H9 (cell line): ENCODE measurements around the gene DYRK3. TPM values are rescaled to one million over a fixed set of nuclear protein-coding genes. Genes with fewer than 3 reads are reported as not detected.

ENCODE experiments used
- DNase-seq: peaks from one replicate; pipeline ENCODE4 v3.0.0-alpha.2; 2017
- H2AFZ ChIP-seq: one replicate; pipeline ENCODE4 v1.6.1; 2013; ENCODE audit warnings: mild to moderate bottlenecking, low read length, control low read depth, moderate library complexity
- H2AK5ac ChIP-seq: 2 replicates; pipeline ENCODE4 v1.6.1; 2013; ENCODE audit warnings: low read length, control low read depth, mixed read lengths; ENCODE audit not compliant: insufficient read length
- H2BK120ac ChIP-seq: one replicate; pipeline ENCODE4 v1.6.1; 2013; ENCODE audit warnings: low read depth, mild to moderate bottlenecking, low read length, control low read depth, inconsistent platforms; ENCODE audit not compliant: poor library complexity, severe bottlenecking
- H2BK12ac ChIP-seq: 2 replicates; pipeline ENCODE4 v1.6.1; 2013; ENCODE audit warnings: low read length, control low read depth, mixed read lengths, low read depth; ENCODE audit not compliant: insufficient read length
- H2BK15ac ChIP-seq: 2 replicates; pipeline ENCODE4 v1.6.1; 2013; ENCODE audit warnings: low read depth, low read length, control low read depth
- H2BK20ac ChIP-seq: one replicate; pipeline ENCODE4 v1.6.1; 2013; ENCODE audit warnings: low read depth, mild to moderate bottlenecking, low read length, control low read depth, inconsistent platforms; ENCODE audit not compliant: poor library complexity, severe bottlenecking
- H2BK5ac ChIP-seq: 2 replicates; pipeline ENCODE4 v1.6.1; 2013; ENCODE audit warnings: low read length, control low read depth, mixed read lengths; ENCODE audit not compliant: insufficient read length
- H3K14ac ChIP-seq: 2 replicates; pipeline ENCODE4 v1.6.1; 2013; ENCODE audit warnings: low read length, control low read depth; ENCODE audit not compliant: insufficient read depth
- H3K18ac ChIP-seq: 2 replicates; pipeline ENCODE4 v1.6.1; 2013; ENCODE audit warnings: low read depth, mild to moderate bottlenecking, mixed read lengths, low read length, control low read depth; ENCODE audit not compliant: insufficient read length
- H3K23ac ChIP-seq: 2 replicates; pipeline ENCODE4 v1.6.1; 2013; ENCODE audit warnings: low read length, control low read depth, mixed read lengths, low read depth; ENCODE audit not compliant: insufficient read length
- H3K23me2 ChIP-seq: 2 replicates; pipeline ENCODE4 v1.6.1; 2013; ENCODE audit warnings: low read depth, mild to moderate bottlenecking, mixed read lengths, low read length, control low read depth; ENCODE audit not compliant: insufficient read length, poor library complexity, severe bottlenecking
- H3K27ac ChIP-seq: 2 replicates; pipeline ENCODE4 v1.5.1; 2013; ENCODE audit warnings: low read length, control low read depth, mixed read lengths, low read depth; ENCODE audit not compliant: insufficient read length
- H3K27me3 ChIP-seq: 2 replicates; pipeline ENCODE4 v1.6.1; 2013; ENCODE audit warnings: low read length, control low read depth, inconsistent platforms; ENCODE audit not compliant: insufficient read depth
- H3K4ac ChIP-seq: 2 replicates; pipeline ENCODE4 v1.6.1; 2013; ENCODE audit warnings: low read depth, mild to moderate bottlenecking, control low read depth, inconsistent platforms, low read length, moderate library complexity
- H3K4me1 ChIP-seq: 2 replicates; pipeline ENCODE4 v1.6.1; 2013; ENCODE audit warnings: low read length, control low read depth, inconsistent platforms; ENCODE audit not compliant: insufficient read depth
- H3K4me2 ChIP-seq: 2 replicates; pipeline ENCODE4 v1.6.1; 2013; ENCODE audit warnings: low read length, control low read depth, mixed read lengths; ENCODE audit not compliant: insufficient read length, insufficient read depth
- H3K56ac ChIP-seq: 2 replicates; pipeline ENCODE4 v1.6.1; 2013; ENCODE audit warnings: low read depth, mild to moderate bottlenecking, mixed read lengths, low read length, control low read depth; ENCODE audit not compliant: insufficient read length
- H3K79me1 ChIP-seq: 2 replicates; pipeline ENCODE4 v1.6.1; 2013; ENCODE audit warnings: low read depth, mild to moderate bottlenecking, moderate library complexity, low read length, control low read depth, inconsistent platforms; ENCODE audit not compliant: insufficient read depth, poor library complexity, severe bottlenecking
- H3K79me2 ChIP-seq: 2 replicates; pipeline ENCODE4 v1.6.1; 2013; ENCODE audit warnings: low read length, control low read depth, inconsistent platforms; ENCODE audit not compliant: insufficient read depth
- H3K9ac ChIP-seq: 2 replicates; pipeline ENCODE4 v1.6.1; 2013; ENCODE audit warnings: low read length, control low read depth, mixed read lengths; ENCODE audit not compliant: insufficient read length; ENCODE audit errors: extremely low read depth
- H3K9me3 ChIP-seq: one replicate; pipeline ENCODE4 v1.6.1; 2013; ENCODE audit warnings: low read depth, low read length, inconsistent platforms; ENCODE audit not compliant: control insufficient read depth
- H3T11ph ChIP-seq: one replicate; pipeline ENCODE4 v1.6.1; 2013; ENCODE audit warnings: mild to moderate bottlenecking, low read length, control low read depth, inconsistent platforms
- H4K20me1 ChIP-seq: one replicate; pipeline ENCODE4 v1.6.1; 2013; ENCODE audit not compliant: control insufficient read depth, insufficient read length, insufficient read depth
- H4K5ac ChIP-seq: 2 replicates; pipeline ENCODE4 v1.6.1; 2013; ENCODE audit warnings: low read depth, mild to moderate bottlenecking, mixed read lengths, low read length, control low read depth; ENCODE audit not compliant: insufficient read length
- H4K8ac ChIP-seq: replicated peaks from 2 replicates; pipeline ENCODE4 v1.6.1; 2013; ENCODE audit warnings: low read length, control low read depth, mixed read lengths, low read depth; ENCODE audit not compliant: insufficient read length
- H4K91ac ChIP-seq: 2 replicates; pipeline ENCODE4 v1.6.1; 2013; ENCODE audit warnings: low read depth, mild to moderate bottlenecking, moderate library complexity, mixed read lengths, low read length, control low read depth; ENCODE audit not compliant: insufficient read length
- H3K27ac Mint-ChIP-seq, 3 experiments: 2 replicates in 2 of 3; 3 replicates in 1 of 3; pipeline ENCODE4 v1.8.0; 2020 to 2021; ENCODE audit warnings: mixed read lengths in 3 of 3, mild to moderate bottlenecking in 1 of 3, moderate library complexity in 1 of 3
- H3K27me3 Mint-ChIP-seq: 2 replicates; pipeline ENCODE4 v1.8.0; 2021; ENCODE audit warnings: low read depth, mild to moderate bottlenecking, moderate library complexity, mixed read lengths
- H3K36me3 Mint-ChIP-seq, 3 experiments: 2 replicates in 2 of 3; 3 replicates in 1 of 3; pipeline ENCODE4 v1.8.0; 2020 to 2021; ENCODE audit warnings: low read depth in 3 of 3, mixed read lengths in 3 of 3; ENCODE audit not compliant: insufficient read depth in 1 of 3
- H3K4me1 Mint-ChIP-seq, 2 experiments: 2 replicates each; pipeline ENCODE4 v1.8.0; 2020; ENCODE audit warnings: mixed read lengths in 2 of 2
- H3K4me3 Mint-ChIP-seq, 2 experiments: 2 replicates in 1 of 2; 3 replicates in 1 of 2; pipeline ENCODE4 v1.8.0; 2020 to 2021; ENCODE audit warnings: mild to moderate bottlenecking in 2 of 2, mixed read lengths in 2 of 2, moderate library complexity in 1 of 2
- H3K9me3 Mint-ChIP-seq, 2 experiments: 2 replicates in 1 of 2; 3 replicates in 1 of 2; pipeline ENCODE4 v1.8.0; 2020; ENCODE audit warnings: mild to moderate bottlenecking in 2 of 2, mixed read lengths in 2 of 2, moderate library complexity in 1 of 2
- WGBS: extraction: QIAGEN DNeasy Blood & Tissue Kit; methylation state at CpG from one replicate; pipeline ENCODE4 v1.1.7; 2013; ENCODE audit warnings: missing lambda C conversion rate, low lambda C conversion rate, mixed read lengths; ENCODE audit not compliant: insufficient read length; ENCODE audit errors: extremely low coverage; 5-methylcytosine and 5-hydroxymethylcytosine counted together
- total RNA-seq: library from RNA; stranded (reverse); gene quantifications from 2 replicates; pipeline ENCODE4 v1.2.1, GENCODE V29; 2021
- TF ChIP-seq, protein P1 (sequence below): fragments of 200-600 bp; sonication (generic); conservative IDR thresholded peaks from 3 replicates; pipeline ENCODE4 v1.8.0; 2021; ENCODE audit warnings: antibody characterized with exemption, mild to moderate bottlenecking

DYRK3 gene
- total RNA-seq, 1 experiment from 2014 or later = 4.7 TPM

DNA sequence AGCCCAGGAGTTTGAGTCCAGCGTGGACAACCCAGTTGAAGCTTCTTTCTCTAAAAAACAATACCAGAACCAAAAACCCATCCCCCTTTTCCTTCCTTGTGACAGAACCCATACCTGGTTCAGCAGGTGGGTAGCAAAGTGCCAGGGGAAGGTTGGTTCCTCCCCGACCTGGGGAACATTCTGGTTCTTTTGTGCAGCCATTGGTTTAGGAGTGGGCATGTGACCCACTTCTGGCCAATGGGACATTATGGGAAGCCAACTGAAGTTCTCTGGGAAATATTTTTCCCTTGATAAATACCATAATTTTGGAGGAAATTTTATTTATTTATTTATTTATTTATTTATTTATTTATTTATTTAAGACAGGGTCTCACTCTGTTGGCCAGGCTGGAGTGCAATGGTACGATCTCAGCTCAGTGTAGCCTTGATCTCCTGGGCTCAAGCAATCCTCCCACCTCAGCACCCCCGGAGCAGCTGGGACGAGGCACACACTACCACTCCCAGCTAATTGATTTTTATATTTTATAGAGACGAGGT is 33.6 kb downstream of the DYRK3 start:
- Histone ChIP-seq H3K9ac (no peak overlapping the region), H2BK20ac (no peak overlapping the region), H3K27ac (no peak overlapping the region), H4K8ac (no peak overlapping the region), H3K27me3 (no peaks in the 10 kb centered on the region), H3K4ac (no peak overlapping the region), H3K23ac (no peak overlapping the region), H2BK15ac (no peak overlapping the region), H3K79me2 (no peaks in the 10 kb centered on the region), H3K56ac (no peak overlapping the region), H3K9me3 (no peaks in the 10 kb centered on the region), H2AK5ac (no peak overlapping the region), H3K23me2 (peaks cover 2% of the 10 kb centered on the region), H2BK12ac (no peak overlapping the region), H3T11ph (no peak overlapping the region), H3K14ac (no peak overlapping the region), H3K4me1 (peaks cover 6% of the 10 kb centered on the region; the same call in 1 of the 2 replicates), H3K4me2 (no peak overlapping the region), H3K18ac (no peak overlapping the region), H4K91ac (no peak overlapping the region), H4K5ac (no peak overlapping the region), H4K20me1 (no peaks in the 10 kb centered on the region), H3K79me1 (no peaks in the 10 kb centered on the region), H2BK5ac (no peak overlapping the region), H2AFZ (no peak overlapping the region), H2BK120ac (no peak overlapping the region)
- no peak overlapping the region for H3K27ac Mint-ChIP-seq
- WGBS = no CpG with 5 or more reads among the region's 6 CpGs
- H3K4me1 Mint-ChIP-seq = peaks cover 0 to 4% of the 10 kb centered on the region in 2 experiments; a peak in 3 of 4 replicates
- no peak for DNase-seq
- H3K36me3 Mint-ChIP-seq = no peaks in the 10 kb centered on the region
- peaks cover 26% of the 10 kb centered on the region for H3K27me3 Mint-ChIP-seq
- H3K4me3 Mint-ChIP-seq = no peak overlapping the region
- no peaks in the 10 kb centered on the region for H3K9me3 Mint-ChIP-seq
- TF ChIP-seq, protein P1, sequence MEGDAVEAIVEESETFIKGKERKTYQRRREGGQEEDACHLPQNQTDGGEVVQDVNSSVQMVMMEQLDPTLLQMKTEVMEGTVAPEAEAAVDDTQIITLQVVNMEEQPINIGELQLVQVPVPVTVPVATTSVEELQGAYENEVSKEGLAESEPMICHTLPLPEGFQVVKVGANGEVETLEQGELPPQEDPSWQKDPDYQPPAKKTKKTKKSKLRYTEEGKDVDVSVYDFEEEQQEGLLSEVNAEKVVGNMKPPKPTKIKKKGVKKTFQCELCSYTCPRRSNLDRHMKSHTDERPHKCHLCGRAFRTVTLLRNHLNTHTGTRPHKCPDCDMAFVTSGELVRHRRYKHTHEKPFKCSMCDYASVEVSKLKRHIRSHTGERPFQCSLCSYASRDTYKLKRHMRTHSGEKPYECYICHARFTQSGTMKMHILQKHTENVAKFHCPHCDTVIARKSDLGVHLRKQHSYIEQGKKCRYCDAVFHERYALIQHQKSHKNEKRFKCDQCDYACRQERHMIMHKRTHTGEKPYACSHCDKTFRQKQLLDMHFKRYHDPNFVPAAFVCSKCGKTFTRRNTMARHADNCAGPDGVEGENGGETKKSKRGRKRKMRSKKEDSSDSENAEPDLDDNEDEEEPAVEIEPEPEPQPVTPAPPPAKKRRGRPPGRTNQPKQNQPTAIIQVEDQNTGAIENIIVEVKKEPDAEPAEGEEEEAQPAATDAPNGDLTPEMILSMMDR = no peak
